DMS79 treated with DMSO at 0.1 percent for 48 hours (cell line): ENCODE measurements around the gene CHFR.
"Not testable (repeated sequence)": the region's sequence is repeated elsewhere in the genome, so short reads cannot be mapped to it uniquely, and the experiment has no call there.

Experiments
- DNase-seq: peaks from one replicate; lab custom pipeline; 2025; lab: John Stamatoyannopoulos, UW

The CHFR gene

GRCh38 chr12:132807295-132808092 lies 79.9 kb downstream of the CHFR start:
- DNase-seq: no peak

- no peak for DNase-seq
Measured at GRCh38 chr12:132806857-132807256, 80.5 kb downstream of the CHFR start.

DNA sequence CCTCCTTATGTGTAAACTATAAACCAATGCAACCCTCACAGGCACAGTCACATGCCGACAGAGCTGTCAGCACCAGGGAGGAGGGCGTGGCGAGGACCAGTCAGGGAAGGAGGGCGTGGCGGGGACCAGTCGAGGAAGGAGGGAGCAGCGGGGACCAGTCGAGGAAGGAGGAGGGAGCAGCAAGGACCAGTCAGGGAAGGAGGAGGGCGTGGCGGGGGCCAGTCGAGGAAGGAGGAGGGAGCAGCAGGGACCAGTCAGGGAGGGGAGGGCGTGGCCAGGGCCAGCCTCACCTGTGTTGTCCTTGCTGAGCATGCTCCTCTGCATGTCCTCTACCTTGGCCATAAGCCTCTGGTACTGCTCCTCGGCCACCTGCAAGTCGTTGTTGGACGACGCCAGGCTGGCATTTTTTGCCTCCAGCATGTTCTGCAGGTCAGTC lies 83.0 kb downstream of the CHFR start:
- no peak for DNase-seq

DNA sequence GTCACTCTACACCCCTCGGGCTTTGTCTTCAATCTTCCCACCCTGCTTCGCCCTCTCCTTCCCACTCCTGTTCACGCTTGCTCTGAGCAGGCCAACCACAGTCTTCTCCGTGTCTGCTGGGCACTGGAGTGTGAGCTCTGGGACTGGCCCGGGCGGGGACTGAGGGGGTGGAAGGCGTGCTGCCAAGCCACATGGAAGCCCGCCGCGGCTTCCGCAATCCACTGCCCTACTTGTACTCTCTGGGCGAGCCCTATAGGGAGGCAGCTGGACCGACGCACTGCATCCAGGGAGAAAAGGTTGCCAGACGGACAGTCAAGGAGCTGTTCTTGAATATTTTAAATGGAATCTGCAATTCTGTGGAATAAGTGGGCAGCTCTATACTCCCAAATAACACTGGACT lies 83.5 kb downstream of the CHFR start:
- DNase-seq: no peak

- DNase-seq: no peak
Measured at GRCh38 chr12:132803125-132803524, 84.3 kb downstream of the CHFR start.

DNA sequence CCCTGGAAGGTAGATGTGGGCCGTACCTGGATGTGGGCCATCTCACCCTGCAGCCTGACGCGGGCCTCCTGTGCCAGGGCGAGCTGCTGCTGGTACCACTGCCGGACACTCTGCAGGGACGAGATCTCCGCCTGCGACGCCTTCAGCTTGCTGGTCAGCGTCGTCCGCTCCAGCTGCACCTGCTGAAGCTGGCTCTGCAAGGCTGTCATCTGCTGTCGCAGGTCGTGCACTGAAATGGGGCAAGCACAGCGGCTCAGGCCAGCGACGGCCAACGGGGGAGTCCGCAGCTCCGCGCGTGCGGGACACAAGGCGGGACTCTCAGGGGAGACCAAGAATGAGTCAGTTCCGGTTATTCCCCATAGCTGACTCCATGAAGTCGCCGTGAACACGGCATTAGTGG lies 85.7 kb downstream of the CHFR start:
- no peak for DNase-seq

GRCh38 chr12:132798836-132799235 lies 88.6 kb downstream of the CHFR start:
- no peak for DNase-seq

DNA sequence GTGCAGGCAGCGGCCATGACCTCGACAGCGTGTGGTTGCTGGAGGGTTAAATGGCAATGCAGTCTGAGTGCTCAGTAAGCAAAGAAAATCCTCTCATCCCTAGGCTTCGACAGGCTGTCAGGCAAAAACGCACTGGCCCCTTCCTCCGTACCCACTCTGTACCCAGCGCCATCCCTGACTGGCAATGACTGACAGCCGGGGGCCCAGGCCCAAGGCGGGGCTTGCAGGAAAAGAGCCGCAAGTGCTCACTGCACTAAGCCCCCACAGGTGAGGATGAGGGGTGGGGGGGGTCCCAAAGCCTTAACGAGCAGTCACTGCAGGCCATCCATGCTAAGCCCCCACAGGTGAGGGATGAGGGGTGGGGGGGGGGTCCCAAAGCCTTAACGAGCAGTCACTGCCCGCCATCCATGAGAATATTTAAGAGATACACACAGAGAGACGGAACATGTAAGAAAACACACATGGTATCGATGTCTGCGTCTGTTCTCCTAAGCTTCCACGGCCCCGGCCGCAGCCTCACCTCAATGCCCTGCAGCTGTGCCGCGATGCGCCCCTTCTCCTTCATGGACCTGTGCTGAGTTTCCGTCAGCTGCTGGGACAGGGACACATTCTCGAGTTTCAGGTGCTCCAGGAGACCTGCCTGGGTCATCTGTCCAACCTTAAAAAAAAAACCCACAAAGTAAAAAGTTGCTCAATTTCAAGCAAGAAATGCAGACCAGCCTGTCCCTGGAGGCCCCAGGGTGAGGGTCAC lies 89.4 kb downstream of the CHFR start:
- no peak for DNase-seq

- no peak for DNase-seq
Measured at GRCh38 chr12:132795847-132796246, 91.6 kb downstream of the CHFR start.

DNA sequence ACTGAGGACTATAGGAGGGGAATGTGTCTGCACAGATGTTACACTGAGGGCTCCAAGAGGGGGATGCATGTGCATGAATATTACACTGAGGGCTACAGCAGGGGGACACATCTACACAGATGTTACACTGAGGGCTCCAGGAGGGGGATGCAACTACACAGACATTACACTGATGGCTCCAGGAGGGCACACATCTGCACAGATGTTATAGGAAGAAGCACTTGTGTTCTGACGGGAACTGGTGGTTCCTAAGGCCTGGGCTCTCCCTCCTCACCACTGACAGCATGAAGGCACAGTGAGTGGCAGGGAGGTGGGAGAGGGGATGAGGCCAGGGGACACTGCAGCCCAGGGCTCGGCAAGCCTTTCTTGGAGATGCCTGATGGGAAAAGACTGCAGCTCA lies 95.5 kb downstream of the CHFR start:
- not testable (repeated sequence) for DNase-seq

DNA sequence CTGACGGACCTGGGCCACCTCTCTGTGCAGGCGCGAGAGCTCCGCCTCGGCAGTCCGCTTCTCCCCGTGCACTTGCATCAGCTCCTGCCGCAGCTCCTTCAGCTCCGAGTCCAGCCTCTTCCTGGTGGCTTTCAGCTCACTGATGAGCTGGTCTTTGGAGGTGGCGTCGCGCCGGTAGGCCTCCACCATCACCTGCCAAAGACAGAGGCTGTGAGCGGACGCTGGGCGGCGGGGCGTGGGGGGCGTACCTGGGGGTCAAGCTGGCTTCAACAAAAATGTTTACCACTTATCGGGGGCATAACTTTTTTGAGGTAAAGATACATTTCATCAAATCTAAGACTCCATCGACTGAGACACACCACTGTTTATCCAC lies 98.3 kb downstream of the CHFR start:
- no peak for DNase-seq

DNA sequence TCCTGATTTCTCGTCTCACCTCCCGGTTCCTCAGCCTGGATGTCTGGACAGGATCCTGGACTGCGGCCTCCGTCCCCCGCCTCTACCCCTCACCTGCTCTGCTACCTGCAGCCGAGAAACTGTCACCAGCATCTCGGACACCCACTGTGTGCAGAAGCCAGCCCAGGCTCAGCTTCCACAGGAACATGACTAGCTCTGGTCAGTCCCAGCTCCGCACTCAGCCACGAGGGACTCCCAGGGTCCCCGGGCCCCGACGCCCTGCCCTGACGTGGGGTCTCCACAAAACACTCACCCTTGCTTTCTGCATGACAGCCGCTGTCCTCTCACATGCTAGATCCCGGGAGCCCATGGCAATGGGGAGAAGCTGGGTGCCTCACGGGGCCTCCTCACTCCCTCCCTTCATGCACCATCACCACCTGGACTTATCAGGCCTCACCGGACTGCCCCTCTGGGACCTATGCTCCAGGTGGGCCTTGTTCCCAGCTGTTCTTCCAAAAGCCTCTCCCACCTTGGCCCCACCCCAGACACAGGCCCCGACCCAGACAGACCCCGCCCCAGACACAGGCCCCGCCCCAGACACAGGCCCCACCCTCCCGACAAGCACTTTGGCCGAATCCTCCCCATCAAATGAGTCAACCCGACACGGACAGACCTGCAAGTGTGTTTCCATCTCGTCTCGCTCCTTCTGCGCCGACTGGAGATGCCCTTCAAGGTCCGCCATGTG lies 98.9 kb downstream of the CHFR start:
- DNase-seq: no peak

DNA sequence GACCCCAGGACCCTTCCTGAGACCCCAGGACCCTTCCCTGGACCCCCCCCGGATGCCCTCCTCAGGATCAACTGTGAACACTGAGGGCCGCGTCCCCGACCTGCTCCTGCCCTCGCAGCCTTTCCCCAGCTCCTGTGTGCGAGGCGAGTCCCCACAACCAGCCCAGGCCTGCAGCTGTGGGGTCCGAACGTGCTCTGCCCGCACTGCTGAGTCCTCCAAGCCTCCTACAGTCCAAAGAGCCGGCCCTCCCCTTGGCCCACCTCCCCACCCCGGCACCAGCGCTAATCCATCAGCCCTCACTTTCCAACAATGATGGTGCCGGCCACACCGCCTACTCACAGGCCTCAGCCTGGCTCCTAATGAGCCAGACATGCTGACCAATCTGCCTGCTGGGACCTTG lies 99.5 kb downstream of the CHFR start:
- DNase-seq: no peak

DNA sequence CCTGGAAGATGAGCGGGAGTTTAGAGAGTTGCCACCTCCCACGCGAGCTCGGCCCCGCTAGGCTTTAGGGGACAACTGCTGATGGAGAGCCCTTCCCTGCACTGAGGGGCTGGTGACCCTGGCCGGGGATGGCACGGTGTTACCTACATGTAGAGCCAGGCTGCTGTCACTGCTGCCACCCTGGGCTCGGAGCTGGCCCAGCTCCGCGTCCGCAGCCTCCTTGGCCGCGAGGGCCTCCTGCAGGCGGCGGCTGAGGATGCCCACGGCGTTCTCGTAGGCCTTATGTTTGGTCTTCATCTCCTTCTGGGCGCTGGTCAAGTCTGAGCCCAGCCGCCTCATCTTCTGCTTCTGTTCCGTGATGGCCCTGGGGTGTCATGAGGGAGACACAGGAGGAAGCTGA lies 101.2 kb downstream of the CHFR start:
- DNase-seq: no peak

DNA sequence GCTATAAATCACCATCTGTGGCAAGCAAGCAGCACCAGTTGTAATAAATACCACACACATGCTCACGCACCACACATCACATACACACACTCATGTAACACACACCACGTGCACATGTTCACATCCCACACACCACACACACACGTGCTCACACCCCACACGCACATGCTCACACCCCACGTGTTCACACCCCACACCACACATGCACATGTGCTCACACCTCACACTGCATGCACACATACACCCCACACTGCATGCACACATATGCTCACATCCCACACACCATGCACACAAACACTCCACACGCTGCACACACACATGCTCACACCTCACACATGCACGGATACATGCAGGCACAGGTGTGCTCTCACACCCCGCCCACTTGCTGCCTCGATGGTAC lies 102.8 kb downstream of the CHFR start:
- no peak for DNase-seq

DNA sequence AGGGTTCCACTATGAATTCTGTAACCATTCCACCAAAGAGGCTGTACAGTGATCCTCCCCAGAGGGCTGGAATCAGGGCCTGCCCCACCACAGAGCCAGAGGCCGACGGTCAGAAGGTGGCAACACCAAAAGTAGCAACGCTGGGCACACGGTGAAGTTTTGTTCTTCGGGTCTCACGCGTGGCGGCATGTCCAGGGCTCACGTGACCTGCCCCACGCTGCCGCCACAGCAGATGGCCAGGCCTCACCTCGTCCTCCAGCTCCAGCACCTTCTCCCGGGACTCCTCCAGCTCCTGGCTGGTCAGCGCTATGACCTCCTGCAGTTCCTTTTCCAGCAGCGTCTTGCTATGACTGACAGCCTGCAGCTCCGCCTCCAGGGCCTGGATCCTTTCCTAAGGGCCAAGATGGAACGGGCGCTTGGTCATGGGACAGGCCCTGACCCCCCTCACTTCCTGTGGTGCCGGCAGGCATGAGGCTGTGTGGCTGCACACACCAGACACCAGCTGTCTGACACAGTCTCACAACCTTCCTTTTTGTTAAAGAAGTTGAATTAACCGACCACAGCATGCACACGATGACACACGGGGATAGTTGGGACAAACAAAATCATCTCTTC lies 103.4 kb downstream of the CHFR start:
- no peak for DNase-seq
